Prostate gland (tissue), 2 donors: ENCODE results near the gene TMEM17. TPM values are rescaled to one million over a fixed set of nuclear protein-coding genes. Genes with fewer than 3 reads are reported as not detected.

Experiments used
- DNase-seq: peaks from one replicate; pipeline ENCODE4 v3.0.0-alpha.2; 2019; ENCODE audit warnings: low spot score
- H3K27ac ChIP-seq, 2 donors: fragments of 200-600 bp; sonication (generic); 2 replicates each; pipeline ENCODE4 v1.5.1; 2017 to 2019
- H3K27me3 ChIP-seq: fragments of 200-600 bp; sonication (generic); replicated peaks from 2 replicates; pipeline ENCODE4 v1.5.1; 2019; ENCODE audit not compliant: insufficient read depth
- H3K36me3 ChIP-seq, 2 donors: fragments of 200-600 bp; sonication (generic); 1 replicate in 1 of 2; 2 replicates in 1 of 2; pipeline versions ENCODE4 v1.5.1 to v1.8.1; 2017 to 2019
- H3K4me1 ChIP-seq: fragments of 200-600 bp; sonication (generic); replicated peaks from 2 replicates; pipeline ENCODE4 v1.5.1; 2019
- H3K4me3 ChIP-seq, 2 donors: fragments of 200-600 bp; sonication (generic); 2 replicates each; pipeline ENCODE4 v1.5.1; 2017 to 2019
- H3K9me3 ChIP-seq: fragments of 200-600 bp; sonication (generic); 2 replicates; pipeline ENCODE4 v1.5.1; 2017
- CTCF ChIP-seq, 4 experiments: fragments of 200-600 bp in 2 of 4; fragments of 450-650 bp in 2 of 4; sonication (generic) in 2 of 4; IDR thresholded peaks; 1 replicate in 3 of 4; 2 replicates in 1 of 4; pipeline ENCODE4 v1.5.1; 2016 to 2019; ENCODE audit warnings: antibody characterized with exemption in 4 of 4, mild to moderate bottlenecking in 2 of 4, moderate library complexity in 2 of 4
- POLR2A ChIP-seq: fragments of 450-650 bp; IDR thresholded peaks from one replicate; pipeline ENCODE4 v1.6.1; 2016; ENCODE audit warnings: antibody characterized with exemption, mild to moderate bottlenecking
- POLR2AphosphoS5 ChIP-seq: sonication (generic); formaldehyde crosslinking; IDR thresholded peaks from one replicate; pipeline ENCODE4 v1.6.1; 2017; ENCODE audit warnings: antibody characterized with exemption
- WGBS: methylation state at CpG from one replicate; pipeline ENCODE4 v1.1.5; 2018; 5-methylcytosine and 5-hydroxymethylcytosine counted together
- intact Hi-C: fragments of 100-400 bp; cut with DNase I; formaldehyde crosslinking; loops from one replicate; pipeline ENCODE4 v1.14.2; 2022
- small RNA-seq, 2 donors: library from RNA; depleted of rRNA; stranded (forward); fragments of <200 nt; gene quantifications; one replicate each; pipeline ENCODE3, GENCODE V24; 2016
- total RNA-seq, 2 donors: library from RNA; depleted of rRNA; stranded (reverse); fragments of >200 nt; gene quantifications; one replicate each; pipeline ENCODE4 v1.1.0, GENCODE V29; 2016

Gene TMEM17
- total RNA-seq, 2 donors from 2014 or later: 2.6 to 4.0 TPM

DNA sequence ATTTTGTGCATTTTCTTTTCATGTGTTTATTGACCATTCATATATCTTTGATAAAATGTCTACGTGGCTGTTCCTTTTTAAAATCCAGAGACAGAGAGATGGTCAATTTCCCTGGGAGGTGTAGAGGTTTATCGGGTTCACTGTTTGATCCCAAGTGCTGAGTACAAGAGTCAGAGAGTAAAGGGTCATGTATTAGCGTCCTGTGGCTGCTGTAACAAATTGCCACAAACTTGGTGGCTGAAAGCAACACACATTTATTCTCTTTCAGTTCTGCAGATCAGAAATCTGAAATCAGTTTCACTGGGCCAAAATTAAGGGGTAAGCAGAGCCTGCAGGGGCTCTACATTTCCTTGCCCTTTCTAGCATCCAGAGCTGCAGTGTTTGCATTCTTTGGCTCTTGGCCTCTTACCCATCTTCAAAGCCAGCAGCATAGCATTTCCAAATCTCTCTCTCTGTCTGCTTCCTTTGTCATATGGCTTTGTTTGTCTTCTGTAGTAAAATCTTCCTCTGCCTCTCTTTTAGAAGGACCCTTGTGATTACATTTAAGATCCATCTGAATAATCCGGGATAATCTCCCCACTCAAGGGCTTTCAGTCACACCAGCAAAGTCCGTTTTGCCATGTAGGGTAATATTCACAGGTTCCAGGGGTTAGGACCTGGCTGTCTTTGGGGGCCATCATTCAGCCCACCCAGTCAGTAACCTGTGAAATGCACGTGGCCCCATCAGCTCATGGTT is 49.9 kb downstream of the TMEM17 start:
- no peaks in the 10 kb centered on the region for H3K9me3 ChIP-seq
- intact Hi-C loops: loop anchor here (2.0 to 10.0 kb wide), 3 partner anchors 251 to 1029 kb away; partner anchors contain the start of gene EHBP1
- no peak for TF ChIP-seq POLR2A
- no peak for TF ChIP-seq POLR2AphosphoS5
- no peak for TF ChIP-seq CTCF (IDR thresholded peaks at IDR 0.05)
- H3K27me3 ChIP-seq: no peaks in the 10 kb centered on the region
- no peaks in the 10 kb centered on the region for H3K36me3 ChIP-seq
- no peaks in the 10 kb centered on the region for H3K4me1 ChIP-seq
- 94% methylated on average over 6 of the region's 6 CpGs for WGBS
- DNase-seq: no peak
- H3K4me3 ChIP-seq: no peak overlapping the region
- no peak overlapping the region for H3K27ac ChIP-seq

GRCh38 chr2:62453955-62454354 is 52.0 kb downstream of the TMEM17 start:
- H3K27me3 ChIP-seq: no peaks in the 10 kb centered on the region
- no peaks in the 10 kb centered on the region for H3K9me3 ChIP-seq
- DNase-seq: no peak
- intact Hi-C loops: loop anchor here (10.0 kb wide), 1 partner anchor 1031 kb away; no protein-coding TSS in a partner anchor
- H3K4me3 ChIP-seq: no peak overlapping the region
- 15% methylated on average over 3 of the region's 3 CpGs for WGBS
- TF ChIP-seq POLR2AphosphoS5 (no peak), POLR2A (no peak), CTCF (IDR thresholded peaks at IDR 0.05) (no peak)
- no peak overlapping the region for H3K27ac ChIP-seq
- no peaks in the 10 kb centered on the region for H3K4me1 ChIP-seq
- no peaks in the 10 kb centered on the region for H3K36me3 ChIP-seq

- H3K4me1 ChIP-seq: no peaks in the 10 kb centered on the region
- H3K36me3 ChIP-seq: no peaks in the 10 kb centered on the region
- DNase-seq: no peak
- WGBS: 79% methylated on average over 7 of the region's 7 CpGs
- no peak overlapping the region for H3K27ac ChIP-seq
- TF ChIP-seq POLR2AphosphoS5 (no peak), POLR2A (no peak), CTCF (IDR thresholded peaks at IDR 0.05) (no peak)
- no peaks in the 10 kb centered on the region for H3K9me3 ChIP-seq
- H3K27me3 ChIP-seq: no peaks in the 10 kb centered on the region
- intact Hi-C loops: loop anchor here (10.0 kb wide), 1 partner anchor 1032 kb away; no protein-coding TSS in a partner anchor
- no peak overlapping the region for H3K4me3 ChIP-seq
Observed at GRCh38 chr2:62452701-62453454, 53.1 kb downstream of the TMEM17 start.

DNA sequence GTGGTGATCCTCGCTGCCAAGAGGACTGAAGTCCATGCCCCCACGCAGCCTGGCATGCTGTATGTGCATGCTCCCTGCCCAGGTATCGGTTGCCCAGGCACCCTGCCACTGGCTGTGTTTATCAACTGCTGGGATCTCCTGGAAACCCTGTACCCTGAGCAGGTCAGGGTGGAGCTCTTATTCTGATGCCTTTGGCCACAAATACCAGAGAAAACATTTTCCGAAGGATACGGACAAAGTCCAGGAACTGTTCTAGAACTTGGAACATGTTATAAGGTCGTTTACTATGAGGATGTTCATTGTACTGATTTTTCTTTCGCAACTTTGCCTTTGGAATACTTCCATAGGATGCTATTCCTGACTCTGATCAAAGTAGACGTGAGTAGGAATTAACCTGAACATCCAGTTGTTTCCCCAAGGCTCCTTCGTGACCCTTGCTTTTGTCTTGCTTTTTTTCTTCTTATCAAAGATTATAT is 55.2 kb downstream of the TMEM17 start:
- H3K9me3 ChIP-seq: no peaks in the 10 kb centered on the region
- TF ChIP-seq POLR2A (no peak), CTCF (IDR thresholded peaks at IDR 0.05) (no peak), POLR2AphosphoS5 (no peak)
- no peak overlapping the region for H3K27ac ChIP-seq
- intact Hi-C loops: loop anchor here (10.0 kb wide), 1 partner anchor 1034 kb away; no protein-coding TSS in a partner anchor
- H3K4me1 ChIP-seq: no peaks in the 10 kb centered on the region
- no peaks in the 10 kb centered on the region for H3K36me3 ChIP-seq
- no peak for DNase-seq
- H3K27me3 ChIP-seq: no peaks in the 10 kb centered on the region
- 56% methylated on average over 9 of the region's 9 CpGs for WGBS
- no peak overlapping the region for H3K4me3 ChIP-seq

Small RNA genes within 50 kb of the gene (small RNA-seq; reads per million reads assigned to genes)
- gene AC107083.1: 0 reads per million in 2 donors
- 0 to 0.09 reads per million in 2 donors for gene RN7SL18P

Other genes starting within 250 kb of the TMEM17 start
- 10 to 100 TPM; 26.5 to 30.3 TPM for gene EHBP1, start 199.5 kb upstream of the TMEM17 start, total RNA-seq